Activated naive CD8-positive, alpha-beta T cell treated with anti-CD3 and anti-CD28 coated beads, Interleukin-2, amount 10 ng/mL, durations not matched to agents 7 days and 5 days (primary cell): ENCODE data around the gene LSAMP. TPM values are rescaled to one million over a fixed set of nuclear protein-coding genes. Genes with fewer than 3 reads are reported as not detected.

Source experiments
- ATAC-seq: fragments of 150-1000 bp; cut with Tn5 transposase; one replicate; pipeline ENCODE4 v1.10.0; 2021; ENCODE audit warnings: low read depth, moderate library complexity
- POLR2A ChIA-PET: fragments of 350-600 bp; sonication (Branson Sonifier 250); formaldehyde crosslinking; loops from one replicate; lab custom pipeline; 2021; ENCODE audit warnings: antibody characterized with exemption; lab: Charles Lee
- DNase-seq: peaks from one replicate; pipeline ENCODE4 v3.0.0; 2021
- H3K27ac Mint-ChIP-seq: one replicate; pipeline ENCODE4 v1.8.0; 2022; ENCODE audit warnings: mild to moderate bottlenecking, mixed read lengths
- H3K27me3 Mint-ChIP-seq: one replicate; pipeline ENCODE4 v1.8.0; 2022; ENCODE audit warnings: mild to moderate bottlenecking, moderate library complexity, mixed read lengths
- H3K36me3 Mint-ChIP-seq: one replicate; pipeline ENCODE4 v1.8.0; 2021; ENCODE audit warnings: mild to moderate bottlenecking, mixed read lengths
- H3K4me1 Mint-ChIP-seq: one replicate; pipeline ENCODE4 v1.8.0; 2021; ENCODE audit warnings: mixed read lengths
- H3K4me3 Mint-ChIP-seq: one replicate; pipeline ENCODE4 v1.8.0; 2022; ENCODE audit warnings: mild to moderate bottlenecking, moderate library complexity, mixed read lengths
- H3K9me3 Mint-ChIP-seq: one replicate; pipeline ENCODE4 v1.8.0; 2021; ENCODE audit warnings: mixed read lengths
- total RNA-seq, 2 experiments: library from RNA; stranded (reverse); gene quantifications; one replicate each; pipeline ENCODE4 v1.2.3, GENCODE V29; 2021

Gene LSAMP
- total RNA-seq, 2 experiments from 2014 or later, result not detected

DNA sequence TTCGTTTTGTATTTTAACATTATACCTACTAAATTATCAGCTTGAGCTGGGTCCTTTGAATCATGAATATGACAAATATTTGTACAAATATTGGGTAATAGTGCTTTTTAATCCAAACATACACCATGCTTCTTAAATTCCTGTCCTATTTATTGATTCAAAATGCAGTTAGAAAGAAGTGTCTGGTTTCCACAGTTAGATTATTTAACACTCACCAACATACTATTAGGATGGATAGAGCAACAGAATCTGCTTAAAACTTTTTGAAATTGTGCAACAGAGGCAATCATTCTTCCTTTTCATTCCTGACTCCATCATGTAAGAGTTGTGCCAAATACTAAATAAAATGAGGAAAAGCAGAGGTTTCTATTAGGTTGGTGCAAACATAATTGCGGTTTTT is 281.2 kb downstream of the LSAMP start:
- Mint-ChIP-seq H3K9me3 (no peaks in the 10 kb centered on the region), H3K36me3 (no peaks in the 10 kb centered on the region), H3K27ac (no peak overlapping the region), H3K4me1 (no peaks in the 10 kb centered on the region), H3K27me3 (no peaks in the 10 kb centered on the region), H3K4me3 (no peak overlapping the region)
- ATAC-seq, result no peak
- DNase-seq, result no peak
- POLR2A ChIA-PET, result no interaction called here

DNA sequence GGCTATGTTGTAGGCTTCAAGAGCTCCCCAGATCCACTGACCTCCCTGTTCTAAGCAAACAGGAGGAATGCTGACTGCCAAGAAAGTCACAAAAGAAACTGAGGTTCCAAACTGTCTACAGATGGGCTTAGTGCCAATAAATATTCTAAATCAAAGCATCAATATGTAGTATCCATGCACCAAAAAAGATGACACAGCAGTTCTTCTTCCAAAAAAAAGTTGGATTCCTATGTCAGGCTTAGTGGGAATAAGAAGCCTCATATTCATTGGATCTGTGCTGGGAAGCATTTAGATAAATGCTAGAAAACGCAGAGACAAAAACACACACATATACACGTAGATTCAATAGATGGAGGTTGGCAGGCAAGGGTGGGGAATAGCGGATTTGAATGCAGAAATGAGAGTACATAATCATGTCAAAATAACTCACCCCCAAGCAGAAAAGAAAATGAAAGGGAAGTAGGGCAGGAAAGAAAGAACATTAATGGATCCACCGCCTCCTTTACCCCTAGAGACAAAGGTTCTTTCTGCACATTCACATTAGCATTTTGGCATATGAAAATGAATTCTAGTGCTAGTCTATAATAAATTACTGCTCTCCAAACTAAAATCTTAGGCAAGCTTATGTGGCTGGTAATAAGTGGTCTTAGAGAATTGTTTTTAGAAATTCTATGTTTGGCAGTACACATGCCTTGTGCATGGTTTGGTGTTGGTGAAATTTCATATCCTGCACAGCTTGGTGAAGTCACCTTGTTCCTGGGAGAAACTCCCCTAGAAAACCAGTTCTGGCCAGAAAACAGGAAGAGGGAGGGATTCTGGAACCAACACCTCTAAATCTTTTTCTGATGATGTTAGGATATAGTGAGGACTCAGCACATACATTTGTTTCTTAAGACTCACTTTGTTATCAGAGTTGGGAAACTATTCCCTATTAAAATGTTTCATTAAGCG is 283.4 kb downstream of the LSAMP start:
- ATAC-seq (no peak), DNase-seq (no peak)
- no peak overlapping the region for H3K27ac Mint-ChIP-seq
- no peaks in the 10 kb centered on the region for H3K9me3 Mint-ChIP-seq
- no peaks in the 10 kb centered on the region for H3K4me1 Mint-ChIP-seq
- POLR2A ChIA-PET, result no interaction called here
- H3K36me3 Mint-ChIP-seq, result no peaks in the 10 kb centered on the region
- no peaks in the 10 kb centered on the region for H3K27me3 Mint-ChIP-seq
- H3K4me3 Mint-ChIP-seq, result no peak overlapping the region

DNA sequence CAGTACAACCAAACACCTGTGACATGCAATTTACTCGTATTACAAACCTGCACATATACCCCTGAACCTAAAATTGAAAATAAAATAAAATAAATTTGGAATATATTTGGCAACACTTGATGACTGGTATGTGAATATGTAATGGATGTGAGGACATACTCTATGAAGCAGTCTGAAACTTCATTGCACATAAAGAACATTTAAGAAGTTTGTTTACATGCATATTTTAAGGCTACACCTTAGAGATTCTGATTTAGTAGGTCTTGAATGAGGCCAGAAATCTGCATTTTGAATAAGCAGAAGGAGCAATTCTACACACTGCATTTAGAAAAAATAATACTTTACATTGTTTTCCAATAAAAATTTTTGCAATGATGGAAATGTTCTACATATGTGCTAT is 284.7 kb downstream of the LSAMP start:
- no peak overlapping the region for H3K27ac Mint-ChIP-seq
- DNase-seq, result no peak
- H3K9me3 Mint-ChIP-seq, result no peaks in the 10 kb centered on the region
- H3K27me3 Mint-ChIP-seq, result no peaks in the 10 kb centered on the region
- POLR2A ChIA-PET, result no interaction called here
- no peak overlapping the region for H3K4me3 Mint-ChIP-seq
- no peaks in the 10 kb centered on the region for H3K36me3 Mint-ChIP-seq
- no peaks in the 10 kb centered on the region for H3K4me1 Mint-ChIP-seq
- no peak for ATAC-seq

DNA sequence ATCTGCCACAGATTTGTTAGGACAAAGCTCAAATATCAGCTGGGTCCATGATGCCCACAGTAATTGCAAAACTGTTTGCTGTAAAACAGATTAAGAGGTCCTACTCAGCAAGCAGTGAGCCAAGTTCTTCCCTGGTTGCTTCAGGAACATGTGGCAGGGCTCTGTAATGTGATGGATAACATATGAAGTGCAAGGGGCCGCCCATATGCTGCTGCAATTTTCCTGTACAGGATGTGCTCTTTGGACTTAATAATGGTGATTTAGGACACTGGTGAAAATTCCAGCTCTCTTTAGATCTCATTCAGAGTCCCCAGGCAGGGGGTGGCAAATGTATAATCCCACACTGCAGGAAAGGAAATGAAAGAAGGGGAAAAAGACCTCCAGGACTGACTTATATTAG is 289.4 kb downstream of the LSAMP start:
- DNase-seq, result no peak
- ATAC-seq, result no peak
- Mint-ChIP-seq H3K4me3 (no peak overlapping the region), H3K4me1 (no peaks in the 10 kb centered on the region), H3K27me3 (no peaks in the 10 kb centered on the region), H3K36me3 (no peaks in the 10 kb centered on the region), H3K9me3 (no peaks in the 10 kb centered on the region), H3K27ac (no peak overlapping the region)
- POLR2A ChIA-PET, result no interaction called here

DNA sequence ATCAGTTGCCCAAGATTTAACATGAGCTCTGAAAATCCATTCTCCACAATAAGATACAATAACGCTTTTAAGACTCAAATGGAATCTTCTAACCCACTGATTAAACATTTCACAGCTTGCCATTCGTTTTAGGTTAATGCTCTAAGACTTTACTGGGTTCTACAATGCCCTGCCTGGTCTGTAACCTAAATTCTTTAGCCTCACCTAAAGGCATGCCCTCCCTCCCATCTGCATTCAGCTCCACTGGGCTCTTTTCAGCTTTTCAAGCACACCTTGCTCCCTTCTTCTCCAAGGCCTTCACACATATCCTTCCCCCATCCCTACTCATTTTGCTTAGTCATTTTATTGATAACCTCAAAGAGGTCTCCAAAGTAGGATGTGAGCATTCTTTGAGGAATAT is 290.9 kb downstream of the LSAMP start:
- Mint-ChIP-seq H3K4me3 (no peak overlapping the region), H3K9me3 (no peaks in the 10 kb centered on the region), H3K4me1 (no peaks in the 10 kb centered on the region), H3K36me3 (no peaks in the 10 kb centered on the region), H3K27ac (no peak overlapping the region), H3K27me3 (no peaks in the 10 kb centered on the region)
- POLR2A ChIA-PET, result no interaction called here
- DNase-seq (no peak), ATAC-seq (no peak)

DNA sequence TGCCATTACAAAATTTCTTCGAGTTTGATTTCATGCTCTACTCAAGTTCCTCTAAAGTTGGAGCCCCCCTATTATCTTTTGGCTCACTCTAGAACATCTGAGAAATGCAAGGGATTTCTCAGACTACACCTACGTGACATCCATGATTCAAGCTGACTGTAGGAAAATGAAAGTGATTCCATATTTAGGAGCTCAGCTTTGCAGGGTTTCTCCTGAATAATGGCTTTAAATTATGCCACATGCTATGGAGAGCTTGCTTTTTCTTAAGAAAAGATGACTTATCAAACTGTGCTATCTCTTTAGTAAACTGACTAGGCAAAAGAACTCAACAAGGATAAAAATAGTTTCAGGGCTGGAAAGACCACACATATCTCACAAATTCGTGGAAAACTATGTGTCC is 292.1 kb downstream of the LSAMP start:
- H3K4me1 Mint-ChIP-seq, result no peaks in the 10 kb centered on the region
- no peak for ATAC-seq
- no peaks in the 10 kb centered on the region for H3K36me3 Mint-ChIP-seq
- H3K27ac Mint-ChIP-seq, result no peak overlapping the region
- no peaks in the 10 kb centered on the region for H3K27me3 Mint-ChIP-seq
- H3K4me3 Mint-ChIP-seq, result no peak overlapping the region
- DNase-seq, result no peak
- no peaks in the 10 kb centered on the region for H3K9me3 Mint-ChIP-seq
- POLR2A ChIA-PET, result no interaction called here

DNA sequence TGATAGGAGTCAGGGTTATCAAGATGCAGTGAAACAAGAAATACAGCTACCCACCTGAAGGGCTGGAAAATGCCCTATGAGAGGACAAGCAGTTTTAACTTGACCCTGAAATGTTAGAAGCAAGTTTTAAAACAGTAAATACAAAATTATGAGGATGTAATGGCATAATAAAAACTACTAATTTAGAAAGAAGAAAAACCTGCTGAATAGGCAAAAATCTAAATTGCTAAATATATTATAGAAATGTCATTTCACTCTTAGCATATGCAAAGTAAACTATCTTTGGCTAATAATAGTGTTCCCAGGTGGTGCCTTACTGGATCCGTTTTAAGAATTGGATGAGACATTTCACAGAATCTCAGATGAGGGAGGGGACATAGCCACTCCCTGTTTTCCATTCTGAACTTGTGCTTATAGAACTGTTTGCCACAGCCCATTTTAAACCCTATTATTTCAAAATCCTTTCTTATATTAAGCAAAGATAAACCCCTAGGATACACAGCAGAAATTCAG is 294.6 kb downstream of the LSAMP start:
- Mint-ChIP-seq H3K27me3 (no peaks in the 10 kb centered on the region), H3K27ac (no peak overlapping the region), H3K4me3 (no peak overlapping the region), H3K4me1 (no peaks in the 10 kb centered on the region), H3K9me3 (no peaks in the 10 kb centered on the region), H3K36me3 (no peaks in the 10 kb centered on the region)
- no peak for DNase-seq
- no peak for ATAC-seq
- POLR2A ChIA-PET, result no interaction called here

GRCh38 chr3:116148881-116149851 is 296.1 kb downstream of the LSAMP start:
- Mint-ChIP-seq H3K4me3 (no peak overlapping the region), H3K4me1 (no peaks in the 10 kb centered on the region), H3K36me3 (no peaks in the 10 kb centered on the region), H3K27ac (no peak overlapping the region), H3K27me3 (no peaks in the 10 kb centered on the region), H3K9me3 (no peaks in the 10 kb centered on the region)
- ATAC-seq (no peak), DNase-seq (no peak)
- POLR2A ChIA-PET, result no interaction called here

GRCh38 chr3:116145613-116146012 is 299.7 kb downstream of the LSAMP start:
- DNase-seq, result no peak
- Mint-ChIP-seq H3K9me3 (no peaks in the 10 kb centered on the region), H3K27me3 (no peaks in the 10 kb centered on the region), H3K27ac (no peak overlapping the region), H3K4me1 (no peaks in the 10 kb centered on the region), H3K36me3 (no peaks in the 10 kb centered on the region), H3K4me3 (no peak overlapping the region)
- POLR2A ChIA-PET, result no interaction called here
- no peak for ATAC-seq

DNA sequence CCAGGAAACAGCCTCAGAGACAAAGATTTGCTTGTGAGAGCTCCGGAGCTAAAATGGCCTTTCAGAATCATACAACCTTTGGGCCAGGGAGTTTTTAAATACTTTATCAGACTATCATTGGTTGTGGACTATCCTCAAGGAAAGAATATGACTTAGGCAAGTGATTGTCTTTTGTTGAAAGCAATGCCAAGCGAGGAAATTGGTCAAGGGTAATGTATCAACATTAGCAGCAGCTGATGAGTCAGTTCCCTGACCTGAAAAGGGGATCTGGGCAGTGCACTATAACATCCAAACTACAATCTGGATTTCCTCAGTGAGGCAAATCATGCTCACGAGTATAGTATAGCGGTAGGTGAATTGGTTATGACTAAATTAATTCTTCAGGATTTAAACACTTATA is 303.6 kb downstream of the LSAMP start:
- ATAC-seq (no peak), DNase-seq (no peak)
- H3K36me3 Mint-ChIP-seq, result no peaks in the 10 kb centered on the region
- H3K27ac Mint-ChIP-seq, result no peak overlapping the region
- no peaks in the 10 kb centered on the region for H3K27me3 Mint-ChIP-seq
- H3K9me3 Mint-ChIP-seq, result no peaks in the 10 kb centered on the region
- H3K4me3 Mint-ChIP-seq, result no peak overlapping the region
- H3K4me1 Mint-ChIP-seq, result no peaks in the 10 kb centered on the region
- POLR2A ChIA-PET, result no interaction called here

DNA sequence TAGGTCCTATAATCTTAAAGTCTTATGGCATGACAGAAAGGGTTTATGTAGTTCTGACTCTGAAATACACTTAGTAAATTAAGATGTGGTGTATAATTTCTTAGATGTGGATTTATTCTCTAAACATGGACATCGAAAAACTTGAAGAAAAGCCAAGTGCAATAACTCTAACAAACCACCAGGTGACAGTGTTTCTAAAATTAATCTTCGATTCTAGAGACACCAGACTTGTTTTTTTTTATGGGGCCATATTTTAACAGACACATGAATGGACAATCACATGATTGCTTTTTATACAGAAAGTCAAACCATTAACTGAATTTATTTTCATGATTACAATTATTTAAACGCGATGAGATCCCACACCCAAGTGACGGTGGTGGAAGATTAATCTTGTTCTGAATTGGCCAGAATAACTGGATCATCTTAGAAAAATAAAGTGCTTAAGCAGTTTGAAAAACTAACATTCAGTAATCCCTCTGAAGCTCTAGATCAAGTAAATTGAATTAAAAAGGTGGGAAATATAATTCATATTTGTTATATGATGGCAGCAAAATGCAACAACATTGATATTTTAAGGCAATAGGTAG is 305.1 kb downstream of the LSAMP start:
- Mint-ChIP-seq H3K4me3 (no peak overlapping the region), H3K27me3 (no peaks in the 10 kb centered on the region), H3K9me3 (no peaks in the 10 kb centered on the region), H3K4me1 (no peaks in the 10 kb centered on the region), H3K27ac (no peak overlapping the region), H3K36me3 (no peaks in the 10 kb centered on the region)
- DNase-seq, result no peak
- POLR2A ChIA-PET, result no interaction called here
- ATAC-seq, result no peak

- DNase-seq, result no peak
- Mint-ChIP-seq H3K4me3 (no peak overlapping the region), H3K9me3 (no peaks in the 10 kb centered on the region), H3K27ac (no peak overlapping the region), H3K36me3 (no peaks in the 10 kb centered on the region), H3K27me3 (no peaks in the 10 kb centered on the region), H3K4me1 (no peaks in the 10 kb centered on the region)
- ATAC-seq, result no peak
- POLR2A ChIA-PET, result no interaction called here
Measured at GRCh38 chr3:116139641-116140040, 305.6 kb downstream of the LSAMP start.

- no peak overlapping the region for H3K4me3 Mint-ChIP-seq
- H3K9me3 Mint-ChIP-seq, result no peaks in the 10 kb centered on the region
- H3K27me3 Mint-ChIP-seq, result no peaks in the 10 kb centered on the region
Measured at GRCh38 chr3:116135457-116136085, 309.7 kb downstream of the LSAMP start.

More at GRCh38 chr3:116135457-116136085, 309.7 kb downstream of the LSAMP start:
- DNase-seq (no peak), ATAC-seq (no peak)
- Mint-ChIP-seq H3K4me1 (no peaks in the 10 kb centered on the region), H3K27ac (no peak overlapping the region), H3K36me3 (no peaks in the 10 kb centered on the region)
- POLR2A ChIA-PET, result no interaction called here
